ENCODE measurements around the gene F12.
A peak's percentile ranks its signal among the peaks of the same experiment; 100 is the strongest.
"Not testable (repeated sequence)": the region's sequence is repeated elsewhere in the genome, so short reads cannot be mapped to it uniquely, and the experiment has no call there.

Gene F12

GRCh38 chr5:177389241-177390169 lies 19.9 kb downstream of the F12 start:
- peak in 1 of 2 donors; percentile 36 for DNase-seq (ENCODE audit: low read depth in 1 of 2, low spot score in 1 of 2)

DNA sequence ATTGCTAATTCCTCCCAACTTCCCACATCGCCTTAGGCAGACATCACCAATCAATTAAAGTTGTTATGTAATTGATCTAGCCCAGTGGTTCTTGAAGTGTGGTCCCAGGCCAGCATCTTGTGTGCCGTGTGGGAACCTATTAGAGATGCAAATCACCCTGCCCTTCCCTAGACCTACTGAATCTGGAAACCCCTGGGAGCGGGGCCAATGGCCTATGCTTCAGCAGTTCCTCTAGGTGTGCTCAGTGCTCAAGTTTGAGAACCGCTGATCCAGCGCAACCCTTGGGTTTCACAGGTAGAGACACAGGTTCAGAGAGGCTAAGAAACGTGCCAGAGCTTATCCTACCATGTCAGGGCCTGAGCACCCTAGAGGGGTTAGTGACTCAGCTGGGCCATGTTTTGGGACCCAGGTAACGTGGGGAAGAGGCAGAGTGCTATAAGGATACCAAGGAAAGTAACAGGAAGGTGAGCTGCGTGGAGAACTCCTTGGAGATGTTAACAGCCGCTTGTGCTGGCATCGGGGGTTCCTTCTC lies 20.8 kb downstream of the F12 start:
- no peak for DNase-seq (ENCODE audit: low read depth in 1 of 2, low spot score in 1 of 2)

GRCh38 chr5:177387405-177387804 lies 22.0 kb downstream of the F12 start:
- DNase-seq (ENCODE audit: low read depth in 1 of 2, low spot score in 1 of 2), result no peak

GRCh38 chr5:177386542-177386941 lies 22.8 kb downstream of the F12 start:
- DNase-seq (ENCODE audit: low read depth in 1 of 2, low spot score in 1 of 2), result no peak

GRCh38 chr5:177385720-177386119 lies 23.6 kb downstream of the F12 start:
- no peak for DNase-seq (ENCODE audit: low read depth in 1 of 2, low spot score in 1 of 2)

DNA sequence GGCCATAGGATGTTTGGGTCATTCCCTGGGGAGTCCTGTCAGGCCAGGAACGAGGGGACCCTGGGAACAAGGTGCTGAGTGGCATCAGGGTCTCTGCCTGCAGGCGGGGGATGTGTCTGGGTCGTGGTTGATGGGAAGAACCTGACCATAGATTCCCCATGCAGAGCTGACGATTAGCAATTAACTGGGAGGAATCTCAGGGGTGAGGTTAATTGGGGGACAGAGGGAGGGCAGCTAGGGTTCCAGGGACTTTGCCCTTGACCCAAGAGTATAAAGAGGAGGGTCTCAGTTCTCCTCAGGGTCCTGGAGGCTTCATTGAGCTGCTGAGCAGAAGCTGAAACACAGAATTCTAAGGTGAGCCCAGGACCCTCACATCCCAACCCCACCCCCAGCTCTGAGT lies 25.2 kb downstream of the F12 start, which contains the start of gene SLC34A1:
Gene SLC34A1 (plus strand): TSS at position 301 of the 400 bp plus-strand sequence. CDS start 1,308 bp downstream, outside the sequence.
- no peak for DNase-seq (ENCODE audit: low read depth in 1 of 2, low spot score in 1 of 2)

DNA sequence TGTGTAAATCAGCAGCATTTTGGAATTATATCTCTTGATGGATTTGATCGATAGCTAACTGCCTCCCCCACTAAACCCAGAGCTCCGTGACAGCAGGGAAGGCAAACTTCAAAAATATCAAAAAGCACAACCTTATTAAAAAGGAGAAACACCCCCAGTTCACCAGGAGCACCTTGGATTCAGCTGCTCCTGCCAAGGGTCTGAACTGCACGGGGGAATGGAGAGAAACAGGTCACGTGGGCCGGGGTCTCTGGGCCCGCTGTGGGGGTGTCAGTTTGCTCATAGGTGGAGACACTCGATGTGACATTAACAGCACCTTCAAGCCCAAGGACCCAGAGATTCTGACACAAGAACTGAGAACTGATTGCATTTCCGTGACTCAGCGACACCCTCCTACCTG lies 26.2 kb downstream of the F12 start:
- DNase-seq (ENCODE audit: low read depth in 1 of 2, low spot score in 1 of 2), result no peak

GRCh38 chr5:177382423-177383029 lies 26.8 kb downstream of the F12 start:
- DNase-seq (ENCODE audit: low read depth in 1 of 2, low spot score in 1 of 2), result no peak

DNA sequence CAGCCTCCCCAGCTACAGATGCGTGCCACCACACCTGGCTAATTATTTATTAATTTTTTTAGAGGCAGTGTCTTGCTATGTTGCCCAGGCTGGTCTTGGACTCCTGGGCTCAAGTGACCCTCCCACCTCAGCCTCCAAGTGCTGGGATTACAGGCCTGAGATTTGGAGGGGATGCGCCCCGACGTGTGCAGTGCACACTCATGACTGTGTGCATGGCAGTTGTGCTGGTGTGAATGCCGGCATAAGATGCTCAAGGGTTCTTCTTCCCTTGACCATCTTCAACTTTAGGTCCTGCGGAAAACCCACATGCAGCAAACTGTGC lies 28.6 kb downstream of the F12 start:
- DNase-seq (ENCODE audit: low read depth in 1 of 2, low spot score in 1 of 2), result no peak

GRCh38 chr5:177378884-177379883 lies 30.2 kb downstream of the F12 start:
- no peak for DNase-seq (ENCODE audit: low read depth in 1 of 2, low spot score in 1 of 2)

DNA sequence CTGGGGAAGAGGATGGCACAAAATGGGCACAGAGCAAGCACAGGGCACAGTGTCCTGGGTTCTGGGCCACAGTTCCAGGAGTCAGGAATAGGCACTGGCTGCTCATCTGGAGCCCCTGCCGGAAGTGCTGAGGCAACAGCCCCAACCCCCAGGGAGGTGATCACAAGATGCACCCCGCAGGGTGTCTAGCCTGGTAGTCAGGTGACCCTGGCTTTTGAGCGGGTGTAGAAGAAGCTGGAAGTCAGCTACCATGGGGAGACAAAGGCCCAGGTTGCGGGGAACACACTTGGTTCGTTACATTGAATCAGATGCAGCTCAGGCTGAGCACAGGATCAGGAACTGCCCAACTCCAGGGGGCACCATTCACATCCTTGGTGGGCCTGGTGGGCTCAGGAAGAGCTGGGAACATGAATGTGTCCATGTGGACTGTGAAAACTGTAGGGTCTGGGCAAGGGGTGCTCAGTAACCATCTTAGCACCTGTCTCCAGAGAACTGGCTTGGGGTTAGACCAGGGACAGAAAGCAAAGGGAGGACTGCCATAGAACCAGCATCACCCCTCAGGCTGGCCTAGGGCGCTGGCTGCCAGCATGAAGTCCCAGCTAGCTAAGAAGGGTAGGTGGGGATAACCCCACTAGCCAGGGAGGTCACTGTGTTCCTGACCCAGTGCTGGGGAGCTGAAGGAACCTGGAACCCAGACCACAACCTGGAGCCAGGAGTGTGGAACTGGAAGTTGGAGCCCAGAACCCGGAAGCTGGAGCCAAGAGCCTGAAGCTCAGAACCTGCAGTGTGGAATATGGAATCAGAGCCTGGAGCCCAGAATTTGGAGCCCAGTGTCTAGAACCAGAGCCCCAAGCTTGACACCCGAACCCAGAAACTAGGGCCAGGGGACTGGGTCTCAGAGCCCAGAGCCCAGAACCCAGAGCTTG lies 31.2 kb downstream of the F12 start:
- no peak for DNase-seq (ENCODE audit: low read depth in 1 of 2, low spot score in 1 of 2)

- no peak for DNase-seq (ENCODE audit: low read depth in 1 of 2, low spot score in 1 of 2)
Observed at GRCh38 chr5:177376107-177376506, 33.3 kb downstream of the F12 start.

- not testable (repeated sequence) for DNase-seq (ENCODE audit: low read depth in 1 of 2, low spot score in 1 of 2)
Observed at GRCh38 chr5:177375516-177375915, 33.8 kb downstream of the F12 start.

GRCh38 chr5:177374211-177374610 lies 35.2 kb downstream of the F12 start:
- no peak for DNase-seq (ENCODE audit: low read depth in 1 of 2, low spot score in 1 of 2)

GRCh38 chr5:177373806-177374205 lies 35.6 kb downstream of the F12 start:
- no peak for DNase-seq (ENCODE audit: low read depth in 1 of 2, low spot score in 1 of 2)

GRCh38 chr5:177372910-177373309 lies 36.5 kb downstream of the F12 start:
- no peak for DNase-seq (ENCODE audit: low read depth in 1 of 2, low spot score in 1 of 2)

DNA sequence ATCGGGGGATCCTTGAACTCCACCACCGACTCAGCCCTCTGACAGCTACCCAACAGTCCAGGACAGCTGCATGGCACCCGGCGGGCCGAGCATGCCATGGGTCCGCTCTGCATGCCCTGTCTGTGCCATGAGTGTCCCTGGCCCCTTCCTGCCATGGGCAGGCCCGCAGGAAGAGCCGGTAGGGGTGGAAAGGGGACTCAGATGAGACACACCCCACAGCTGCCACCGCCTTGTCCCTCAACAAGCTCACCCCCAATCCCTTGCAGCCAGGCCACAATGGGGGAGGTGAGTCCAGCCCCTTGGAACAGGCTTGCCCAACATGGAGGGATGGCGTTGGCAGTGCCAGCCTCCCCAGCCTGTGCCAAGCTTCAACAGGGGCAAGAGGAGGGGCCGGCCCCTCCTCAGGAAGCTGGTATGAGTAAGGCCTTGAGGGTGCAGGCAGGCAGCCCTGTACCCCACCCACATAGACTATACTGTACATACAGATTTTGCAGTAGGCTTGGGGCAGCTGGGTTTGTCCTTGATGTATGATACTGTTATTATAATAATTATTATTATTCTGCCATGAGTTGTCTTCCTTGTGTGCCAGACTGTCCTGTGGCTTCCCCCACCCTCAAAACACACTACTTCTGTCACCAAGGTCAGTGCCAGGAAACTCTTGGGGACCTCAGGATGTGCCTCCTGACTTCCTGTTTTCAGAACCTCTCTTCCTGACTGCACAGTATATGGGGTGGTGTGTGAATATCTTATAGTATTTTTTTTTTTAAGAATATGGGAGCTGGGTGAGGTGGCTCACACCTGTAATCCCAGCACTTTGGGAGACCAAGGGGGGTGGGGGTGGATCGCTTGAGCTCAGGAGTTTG lies 37.1 kb downstream of the F12 start:
- no peak for DNase-seq (ENCODE audit: low read depth in 1 of 2, low spot score in 1 of 2)

DNA sequence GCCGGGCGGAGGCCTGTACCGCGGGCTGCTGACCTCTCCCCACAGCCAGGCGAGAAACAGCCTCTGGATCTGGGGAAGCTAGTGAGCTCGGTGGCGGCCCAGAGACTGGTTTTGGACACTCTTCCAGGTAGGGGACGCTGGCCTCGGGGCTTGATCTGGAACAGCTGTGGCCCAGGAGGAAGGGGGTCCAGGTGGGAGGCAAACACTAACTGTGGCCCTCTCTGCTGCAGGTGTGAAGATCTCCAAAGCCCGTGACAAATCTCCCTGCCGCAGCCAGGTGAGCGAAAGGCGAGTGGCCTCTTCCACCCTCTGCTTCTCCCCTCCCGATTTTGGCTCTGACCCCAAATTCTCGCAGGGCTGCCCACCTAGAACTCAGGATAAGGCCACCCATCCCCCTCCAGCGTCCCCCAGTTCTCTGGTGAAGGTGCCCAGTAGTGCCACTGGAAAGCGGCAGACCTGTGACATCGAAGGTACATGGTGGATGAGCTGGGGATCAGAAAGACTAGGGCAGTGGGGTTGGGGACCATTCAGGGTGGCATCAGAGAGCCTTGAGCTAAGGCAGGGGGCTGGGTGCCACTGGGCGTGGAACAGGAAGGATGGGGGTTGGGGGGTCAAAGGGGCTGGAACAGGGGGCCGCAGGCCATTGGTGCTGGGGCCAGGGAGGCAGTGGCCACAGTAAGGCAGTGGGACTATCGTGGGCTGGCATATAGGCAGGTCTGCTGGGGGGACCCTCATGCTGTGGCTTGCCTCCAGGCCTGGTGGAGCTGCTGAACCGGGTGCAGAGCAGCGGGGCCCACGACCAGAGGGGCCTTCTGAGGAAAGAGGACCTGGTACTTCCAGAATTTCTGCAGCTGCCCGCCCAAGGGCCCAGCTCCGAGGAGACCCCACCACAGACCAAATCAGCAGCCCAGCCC lies 38.0 kb downstream of the F12 start:
- no peak for DNase-seq (ENCODE audit: low read depth in 1 of 2, low spot score in 1 of 2)

Measured in activated T-helper 1 cell treated with anti-CD3 and anti-CD28 coated beads, Interleukin-2, amount 50 U/mL, for 16 hours (primary cell).